HG03378 (cell line): ENCODE data around the gene TMEFF1.

ENCODE experiments used
- ATAC-seq: cut with Tn5 transposase; IDR thresholded peaks from one replicate; pipeline ENCODE4 v1.9.1; 2021; ENCODE audit warnings: mild to moderate bottlenecking, moderate library complexity; ENCODE audit not compliant: unreplicated experiment

The TMEFF1 gene

DNA sequence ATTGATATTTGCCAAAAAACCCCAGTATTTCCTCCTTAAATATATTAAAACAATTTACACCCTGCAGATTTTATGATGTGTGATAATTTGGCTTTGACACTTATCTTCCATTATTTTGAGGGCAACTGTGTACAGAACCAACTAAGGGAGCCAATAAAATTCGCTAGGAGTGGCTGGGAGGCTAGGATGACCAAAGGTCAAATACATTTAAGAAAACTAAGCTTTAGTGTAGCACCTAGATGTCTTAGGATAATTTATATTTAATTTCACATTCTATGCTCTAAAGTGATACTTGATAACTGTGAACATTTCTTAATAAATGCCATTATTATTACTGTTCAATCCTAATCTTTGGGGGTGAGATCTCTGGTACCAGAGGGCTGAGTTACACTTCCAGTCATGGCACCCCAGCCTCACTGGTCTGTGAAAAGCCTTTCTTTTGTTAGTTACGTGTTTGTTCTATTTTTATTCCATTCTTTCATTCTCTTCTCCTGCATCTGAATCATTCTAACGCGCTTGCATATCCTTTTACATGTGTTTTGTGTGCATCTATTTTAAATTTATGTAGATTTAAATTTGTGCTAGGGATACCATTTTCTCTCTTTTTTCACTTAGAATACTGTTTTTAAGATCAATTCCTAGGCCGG, 26.9 kb upstream of the TMEFF1 start:
- ATAC-seq, result no peak

DNA sequence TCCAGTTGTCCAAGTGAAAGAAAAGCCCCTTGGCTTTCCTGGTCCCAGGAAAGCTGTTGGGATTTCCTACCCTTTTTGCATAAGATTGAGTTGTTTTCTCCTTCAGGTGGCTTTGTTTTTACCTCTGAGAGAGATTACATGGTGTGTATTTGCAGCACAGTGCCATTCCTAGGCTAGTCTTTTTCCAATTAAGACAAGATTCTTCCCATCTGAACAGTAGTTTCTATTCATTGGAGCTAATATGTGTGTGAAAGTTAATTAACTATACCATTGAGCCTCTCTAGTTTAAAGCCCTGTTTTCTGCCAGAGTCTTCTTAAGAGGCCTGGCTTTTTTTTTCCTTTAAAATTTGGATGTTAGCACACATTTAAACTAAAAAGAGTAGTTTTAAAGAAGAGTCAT, 25.9 kb upstream of the TMEFF1 start:
- ATAC-seq, result no peak

DNA sequence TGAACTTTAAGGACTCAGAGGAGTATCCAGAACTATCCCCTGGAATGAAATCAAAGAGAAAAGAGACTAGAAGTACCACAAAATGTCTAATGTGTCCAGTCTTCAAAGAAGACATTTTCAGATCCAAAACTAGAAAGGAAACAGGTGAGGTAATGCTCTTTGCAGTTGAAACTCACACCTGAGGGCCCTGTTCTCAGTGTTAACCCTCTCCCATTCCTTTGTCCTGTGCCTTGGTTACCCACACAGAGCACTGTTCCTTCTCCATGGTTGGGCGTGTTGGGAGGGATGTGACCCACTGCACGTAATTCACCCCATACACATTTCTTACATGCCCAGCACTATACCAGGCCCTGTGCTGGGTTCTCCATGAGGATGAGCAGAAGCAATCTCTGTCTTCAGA, 24.7 kb upstream of the TMEFF1 start:
- ATAC-seq, result no peak

DNA sequence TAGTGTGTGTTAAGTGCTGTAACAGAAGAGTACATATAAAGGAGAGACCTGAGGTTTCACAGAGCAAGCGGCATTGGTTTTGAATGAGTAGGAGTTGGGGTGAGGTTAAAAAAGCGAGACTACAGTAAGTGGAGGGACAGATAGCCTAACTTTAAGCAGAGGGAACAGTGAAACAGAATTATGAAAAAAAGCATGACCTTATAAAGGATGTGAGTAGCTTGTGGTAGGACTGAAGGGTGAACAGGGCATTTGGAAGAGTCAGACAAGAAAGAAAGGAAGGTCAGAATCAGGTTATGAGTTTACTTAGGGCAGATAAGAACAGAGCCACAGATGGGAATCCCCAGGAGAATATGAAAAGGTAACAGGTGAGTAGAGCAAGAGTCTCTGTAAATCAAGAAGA, 23.5 kb upstream of the TMEFF1 start:
- peak; percentile 75 for ATAC-seq

DNA sequence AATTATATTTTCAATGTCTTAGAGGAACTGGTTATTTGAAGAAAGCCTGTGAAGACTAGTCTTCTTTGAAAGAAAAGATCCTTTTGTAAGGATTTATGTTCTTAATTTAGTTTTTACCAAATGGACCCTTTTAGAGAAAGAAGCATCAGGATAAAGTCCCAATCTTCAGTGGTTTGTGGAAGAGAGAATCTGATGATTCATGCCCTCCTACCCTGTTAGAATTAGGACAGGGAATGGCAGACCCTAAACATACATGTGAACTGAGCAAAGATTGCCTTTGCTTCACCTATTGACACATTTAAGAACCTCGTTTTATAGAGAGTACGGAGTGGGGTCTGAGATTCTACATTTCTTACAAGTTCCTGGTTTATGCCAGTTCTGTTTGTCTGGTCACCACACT, 20.1 kb upstream of the TMEFF1 start:
- ATAC-seq, result no peak

DNA sequence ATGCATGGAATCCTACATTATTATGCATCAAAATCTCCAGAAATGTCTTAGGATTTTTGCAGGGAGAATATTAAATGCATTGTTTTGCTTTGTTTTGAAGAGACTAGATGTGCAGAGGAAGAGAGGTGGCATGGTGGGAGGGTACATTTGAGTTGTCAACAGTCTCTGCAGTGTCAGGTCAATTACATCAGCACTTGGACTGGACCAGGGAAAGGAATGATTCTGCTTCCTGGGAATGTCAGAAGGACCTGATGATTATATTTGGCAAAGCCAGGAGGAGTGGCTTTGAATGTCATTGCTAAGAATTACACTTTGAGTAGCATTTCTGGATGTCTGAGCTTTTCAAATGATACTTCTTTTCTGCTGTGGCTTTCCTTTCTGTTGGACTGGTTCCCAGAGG, 17.5 kb upstream of the TMEFF1 start:
- no peak for ATAC-seq

DNA sequence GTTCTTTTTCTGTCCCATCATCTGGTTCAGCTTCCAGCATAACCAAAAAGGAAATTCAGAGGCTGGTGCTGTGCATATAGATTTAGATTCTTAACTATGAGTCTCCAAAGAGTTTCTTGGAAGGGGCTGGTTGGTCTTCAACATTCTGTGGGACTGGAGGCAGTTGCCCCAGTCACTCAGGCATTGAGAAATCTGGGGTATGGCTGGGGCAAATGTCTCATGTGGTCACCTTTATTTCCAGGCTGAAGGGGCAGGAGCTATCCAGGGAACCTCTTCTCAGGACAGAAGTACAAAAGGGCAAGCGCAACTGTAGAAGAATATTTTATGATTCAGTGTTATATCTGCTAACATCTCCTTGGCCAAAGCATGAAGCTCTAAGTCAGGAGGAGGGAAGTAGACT, 15.4 kb upstream of the TMEFF1 start:
- ATAC-seq, result no peak

DNA sequence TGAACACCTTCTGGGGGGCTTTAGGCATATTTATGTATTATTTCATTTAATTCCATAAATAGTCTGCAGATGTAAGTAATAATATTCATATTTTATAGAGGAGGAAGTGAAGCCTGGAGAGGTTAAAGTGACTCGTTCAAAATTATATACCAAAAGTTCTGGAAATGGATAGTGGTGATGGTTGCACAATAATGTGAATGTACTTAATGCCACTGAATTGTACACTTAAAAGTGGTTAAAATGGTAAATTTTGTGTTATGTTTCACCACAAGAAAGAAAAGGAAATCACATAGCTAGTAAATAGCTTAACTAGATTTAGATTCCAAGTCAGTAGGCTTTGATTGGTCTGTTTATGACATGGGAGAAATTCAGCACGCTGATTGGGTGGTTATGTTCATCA, 13.0 kb upstream of the TMEFF1 start:
- no peak for ATAC-seq

DNA sequence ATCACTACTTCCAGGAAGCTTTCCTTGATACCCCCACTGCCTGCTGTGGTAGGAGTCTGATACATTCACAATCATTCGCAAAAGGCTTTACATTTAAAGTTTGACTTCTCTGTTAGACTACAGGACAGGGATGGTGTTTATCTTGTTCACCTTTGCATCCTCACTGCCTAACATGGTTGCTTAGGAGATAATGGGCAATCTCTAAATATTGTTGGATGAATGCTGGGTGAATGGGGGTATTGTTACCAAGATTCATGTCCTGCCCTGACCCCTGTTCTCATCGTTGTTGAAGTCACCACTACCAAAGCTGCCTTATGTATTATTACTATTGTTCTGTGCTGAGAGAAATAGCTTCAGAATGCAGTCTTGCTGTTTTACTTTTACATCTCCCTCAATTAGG, 7.7 kb upstream of the TMEFF1 start:
- ATAC-seq, result no peak

DNA sequence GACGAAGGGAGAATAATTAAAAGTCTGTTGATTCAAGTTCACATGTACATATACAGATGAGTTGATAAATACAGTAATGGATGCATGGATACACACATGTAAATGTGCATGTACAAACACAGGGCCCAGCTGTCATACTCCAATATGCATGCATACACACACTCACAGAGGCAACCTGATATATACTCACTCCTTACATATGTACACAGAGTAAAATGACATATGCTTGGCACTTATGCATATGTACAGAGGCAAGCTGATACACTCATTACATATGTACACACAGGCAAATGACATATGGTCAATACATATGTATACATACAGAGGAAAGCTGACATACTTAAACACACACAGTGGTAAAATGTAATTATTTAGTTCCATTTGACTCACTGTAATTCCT, 7.2 kb upstream of the TMEFF1 start:
- no peak for ATAC-seq

DNA sequence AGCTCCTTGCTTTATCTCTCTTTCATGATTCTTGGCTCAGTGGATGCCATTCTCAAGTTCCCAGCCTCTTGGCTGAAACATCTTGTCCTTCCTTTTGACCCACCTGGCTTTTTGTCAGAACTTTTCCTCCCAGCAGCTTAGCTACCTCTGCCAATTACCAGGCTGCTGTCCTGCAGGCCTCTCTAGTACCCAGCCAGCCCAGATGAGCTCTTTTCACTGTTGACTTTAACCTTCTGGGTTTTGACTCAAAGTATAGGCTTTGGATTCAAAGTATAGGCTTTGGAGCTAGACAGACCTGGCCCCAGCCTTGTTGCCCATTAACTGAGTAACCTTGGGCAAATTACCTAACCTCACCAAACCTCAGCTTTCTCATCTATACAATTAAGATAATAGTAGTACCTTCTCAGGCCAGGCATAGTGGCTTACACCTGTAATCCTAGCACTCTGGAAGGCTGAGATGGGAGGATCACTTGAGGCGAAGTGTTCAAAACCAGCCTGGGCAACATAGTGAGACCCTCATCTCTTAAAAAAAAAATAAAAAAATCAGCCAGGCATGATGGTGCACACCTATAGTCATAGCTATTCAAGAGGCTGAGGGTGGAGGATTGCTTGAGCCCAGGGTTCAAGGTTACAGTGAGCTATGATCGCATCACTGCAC, 6.6 kb upstream of the TMEFF1 start:
- no peak for ATAC-seq

DNA sequence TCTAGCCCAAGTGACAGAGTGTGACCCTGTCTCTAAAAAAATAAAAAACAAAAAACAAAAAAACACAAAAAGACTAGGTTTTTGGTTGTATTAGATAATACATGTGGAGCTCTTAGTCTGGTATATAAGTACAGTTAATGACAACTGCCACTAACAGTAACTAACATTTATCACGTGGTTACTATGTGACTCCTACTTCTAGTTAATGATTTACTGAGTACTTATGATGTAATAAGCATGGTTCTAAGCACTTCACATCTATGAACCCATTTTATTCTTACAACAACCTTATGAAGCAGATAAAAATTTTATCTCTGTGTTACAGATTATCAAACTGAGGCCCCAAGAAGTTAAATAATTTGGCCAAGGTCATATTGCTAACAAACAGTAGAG, 6.1 kb upstream of the TMEFF1 start:
- peak; percentile 91 for ATAC-seq

DNA sequence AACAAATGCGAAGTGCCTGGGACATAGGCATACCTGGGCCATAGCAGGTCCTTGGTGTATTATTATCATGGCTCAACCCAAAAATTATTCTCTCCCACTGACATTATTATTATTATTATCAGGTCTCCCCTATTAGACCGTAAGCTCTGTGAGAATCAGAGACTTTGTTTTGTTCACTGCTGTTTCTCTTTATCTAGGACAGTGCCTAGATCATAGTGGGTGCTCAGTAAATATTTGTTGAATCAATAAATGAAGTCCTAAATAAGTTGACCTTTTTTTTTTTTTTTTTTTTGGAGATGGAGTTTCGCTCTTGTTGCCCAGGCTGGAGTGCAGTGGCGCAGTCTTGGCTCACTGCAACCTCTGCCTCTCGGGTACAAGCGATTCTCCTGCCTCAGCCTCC, 4.9 kb upstream of the TMEFF1 start:
- no peak for ATAC-seq

DNA sequence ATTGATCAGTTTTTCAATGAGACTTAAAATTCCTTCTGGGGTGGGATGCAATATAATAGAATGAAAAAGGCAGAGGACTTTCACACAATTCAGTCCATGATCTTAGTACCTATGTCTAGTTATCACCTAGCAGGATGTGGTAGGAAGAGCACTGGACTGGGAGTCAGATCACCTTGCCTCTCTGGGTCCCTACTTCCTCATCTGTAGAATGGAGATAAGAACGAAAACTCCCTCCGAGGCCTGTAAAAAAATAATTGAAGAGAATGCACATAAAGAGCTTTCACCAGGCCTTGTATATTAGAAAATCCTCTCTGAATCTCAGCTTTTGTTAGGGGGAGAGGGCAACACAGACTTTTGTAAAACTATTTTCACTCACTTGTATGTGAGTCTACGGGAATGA, 681 bp upstream of the TMEFF1 start:
- ATAC-seq, result no peak

DNA sequence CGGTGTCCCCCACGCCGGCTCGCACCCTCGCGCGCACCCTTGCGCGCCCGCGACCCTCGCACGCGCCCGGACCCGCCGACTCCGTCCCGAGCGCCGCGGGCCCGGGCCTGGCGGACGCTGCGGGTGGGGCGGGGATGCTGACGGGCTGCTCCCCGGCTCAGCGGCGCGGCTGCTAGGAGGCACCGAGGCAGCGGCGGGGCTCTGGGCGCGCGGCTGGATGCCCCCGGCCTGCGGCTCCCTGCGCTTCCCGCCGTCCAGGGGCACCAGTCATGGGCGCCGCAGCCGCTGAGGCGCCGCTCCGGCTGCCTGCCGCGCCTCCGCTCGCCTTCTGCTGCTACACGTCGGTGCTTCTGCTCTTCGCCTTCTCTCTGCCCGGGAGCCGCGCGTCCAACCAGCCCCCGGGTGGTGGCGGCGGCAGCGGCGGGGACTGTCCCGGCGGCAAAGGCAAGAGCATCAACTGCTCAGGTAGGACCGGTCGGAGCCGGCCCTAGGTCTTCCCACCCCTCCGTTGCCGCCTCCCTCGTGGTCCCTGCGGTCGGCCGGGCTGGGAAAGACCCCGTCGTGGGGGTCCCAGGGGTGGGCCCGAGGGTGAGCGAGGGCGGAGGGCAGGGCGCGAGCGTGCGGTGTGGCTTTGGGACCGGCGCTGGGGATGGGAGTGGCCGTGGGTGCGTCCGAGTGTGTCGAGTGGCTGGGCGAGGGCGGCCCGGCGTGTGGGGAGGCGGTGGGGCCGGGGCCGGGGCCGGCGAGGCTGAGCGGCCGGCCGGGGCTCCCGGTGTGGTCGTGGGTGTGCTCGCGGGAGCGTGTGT, 530 bp downstream of the TMEFF1 start:
- peak; percentile 58 for ATAC-seq

DNA sequence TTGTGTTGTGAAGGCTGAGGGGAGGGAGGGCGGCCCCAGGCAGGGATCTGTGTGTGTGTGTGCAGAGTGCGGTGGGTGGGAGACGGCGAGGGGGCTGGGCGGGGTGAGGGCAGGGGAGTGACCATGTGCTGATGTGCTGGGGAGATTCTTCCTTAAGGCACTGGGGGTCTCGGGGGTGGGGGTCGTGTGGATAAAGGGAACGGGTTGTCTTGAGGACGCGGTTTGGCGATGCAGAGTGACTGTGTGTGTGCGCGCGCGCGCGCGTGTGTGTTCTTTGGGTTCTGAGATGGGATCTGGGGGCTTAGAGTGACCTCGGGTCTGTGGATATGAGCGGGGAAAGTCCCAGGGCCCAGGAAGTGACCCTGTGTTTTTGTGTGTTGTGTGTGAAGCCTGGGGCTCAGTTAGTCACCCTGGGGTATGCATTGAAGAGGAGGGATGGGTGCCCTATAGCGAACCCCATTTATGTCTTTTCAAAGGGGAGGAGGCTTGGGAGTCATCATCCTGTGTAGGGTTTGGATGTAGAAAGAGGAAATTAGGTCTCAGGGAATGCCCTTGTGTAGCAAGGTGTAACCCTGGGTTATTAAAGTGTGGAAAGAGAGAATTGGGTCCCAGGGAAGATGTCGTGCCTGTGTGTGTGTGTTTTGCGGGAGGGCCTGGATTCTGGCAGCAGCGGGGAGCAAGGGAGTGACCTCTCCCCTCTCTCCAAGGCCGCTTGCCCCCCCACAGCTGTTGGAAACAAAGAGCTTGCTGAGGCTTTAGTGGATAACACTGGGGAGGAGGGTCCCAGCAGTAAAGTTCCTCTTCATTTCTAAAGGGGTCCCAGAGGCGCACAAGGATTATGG, 1.4 kb downstream of the TMEFF1 start:
- no peak for ATAC-seq

DNA sequence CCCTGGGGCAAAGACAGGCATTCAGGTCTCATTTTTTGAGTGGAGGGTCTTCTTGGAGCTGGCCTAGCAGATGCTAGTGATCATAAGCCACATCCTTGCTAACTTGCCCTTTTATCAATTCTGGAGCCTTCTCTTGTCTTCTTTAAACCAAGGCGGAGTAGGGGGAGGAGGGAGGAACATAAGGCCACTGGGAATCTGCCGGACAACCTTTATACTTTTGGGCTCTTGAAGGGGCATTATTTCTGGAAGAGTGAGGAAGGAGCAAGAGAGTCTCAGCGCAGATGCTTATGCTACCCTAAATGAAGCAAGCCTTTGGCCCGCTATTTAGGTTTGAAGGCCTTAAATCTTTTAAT, 2.0 kb downstream of the TMEFF1 start:
- no peak for ATAC-seq

DNA sequence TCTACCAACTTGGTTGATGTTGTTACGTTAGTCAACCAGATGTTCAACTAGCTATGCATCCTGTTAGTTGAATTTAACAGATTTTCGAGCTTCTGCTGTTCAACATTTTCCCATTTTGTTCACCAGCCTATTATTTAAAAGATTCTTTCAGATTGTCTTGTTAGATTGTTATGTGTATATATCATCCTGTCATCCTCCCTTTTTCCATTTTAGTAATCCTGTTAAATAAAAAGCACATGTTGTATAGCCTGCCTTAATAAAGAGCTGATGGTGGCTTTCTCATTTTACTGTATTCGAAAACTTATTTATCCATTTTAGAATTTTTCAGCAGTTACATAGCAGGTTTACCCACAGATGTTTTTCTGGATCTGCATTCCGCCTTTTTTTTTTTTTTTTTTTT, 4.3 kb downstream of the TMEFF1 start:
- no peak for ATAC-seq

DNA sequence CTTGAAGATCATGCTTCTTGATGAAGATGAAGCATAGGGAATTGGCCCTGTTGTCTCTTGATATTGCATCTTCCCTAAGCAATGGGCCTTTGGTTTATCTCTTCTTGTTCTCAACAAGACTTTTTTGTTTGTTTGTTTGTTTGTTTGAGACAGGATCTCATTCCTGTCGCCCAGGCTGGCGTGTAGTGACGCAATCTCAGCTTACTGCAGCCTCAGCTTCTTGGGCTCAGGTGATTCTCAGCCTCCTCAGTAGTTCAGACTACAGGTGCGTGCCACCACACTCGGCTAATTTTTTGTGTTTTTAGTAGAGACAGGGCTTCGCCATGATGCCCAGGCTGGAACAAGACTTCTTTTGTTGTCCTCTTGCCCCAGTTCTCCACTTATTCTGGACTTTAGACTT, 5.2 kb downstream of the TMEFF1 start:
- ATAC-seq, result no peak

DNA sequence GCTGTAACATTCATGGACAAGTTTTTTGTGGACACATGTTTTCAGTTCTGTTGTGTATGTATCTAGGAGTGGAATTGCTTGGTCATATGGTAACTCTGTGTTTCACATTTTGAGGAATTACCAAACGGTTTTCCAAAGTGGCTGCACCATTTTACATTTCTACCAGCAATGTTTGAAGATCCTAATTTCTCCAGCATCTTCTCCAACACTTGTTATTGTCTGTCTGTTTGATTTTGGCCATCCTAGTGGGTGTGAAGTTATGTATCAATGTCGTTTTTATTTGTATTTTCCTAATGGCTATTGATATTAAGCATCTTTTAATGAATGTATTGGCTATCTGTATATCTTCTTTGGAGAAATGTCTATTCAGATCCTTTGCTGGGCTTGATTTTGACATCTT, 6.9 kb downstream of the TMEFF1 start:
- ATAC-seq, result no peak

DNA sequence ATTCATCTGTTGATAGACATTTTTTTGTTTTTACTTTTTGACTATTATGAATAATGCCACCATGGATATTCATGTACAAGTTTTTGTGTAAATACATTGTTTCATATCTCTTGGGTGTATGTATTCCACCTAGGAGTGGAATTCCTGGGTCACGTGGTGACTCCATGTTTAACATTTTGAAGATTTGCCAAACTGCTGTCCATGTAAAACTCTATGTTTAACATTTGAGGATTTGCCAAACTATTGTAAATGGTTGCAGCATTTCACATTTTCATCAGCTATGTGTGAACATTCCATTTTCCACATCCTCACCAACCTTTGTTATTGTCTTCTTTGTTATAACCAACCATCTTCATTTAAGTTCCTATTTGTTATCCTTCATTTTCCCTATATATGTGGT, 12.2 kb downstream of the TMEFF1 start:
- ATAC-seq, result no peak
